ENCODE measurements around the gene MICALL2. TPM values are rescaled to one million over a fixed set of nuclear protein-coding genes. Genes with fewer than 3 reads are reported as not detected.

MICALL2 gene
- total RNA-seq, 4 donors from 2014 or later: 67.6 to 181 (median 97.0) TPM

- no peak for DNase-seq
- peaks cover 0 to 23% (median 6%) of the 10 kb centered on the region in 4 donors for H3K36me3 ChIP-seq
- peaks cover 17 to 26% (median 18%) of the 10 kb centered on the region in 4 donors for H3K4me1 ChIP-seq
- H3K27me3 ChIP-seq: no peaks in the 10 kb centered on the region
- 94% methylated on average over 19 of the region's 21 CpGs; no CpG with 5 or more reads in 1 of the 2 donors for WGBS, 2 donors (ENCODE audit: low coverage in 1 of 2)
- no peak for TF ChIP-seq CTCF (IDR thresholded peaks at IDR 0.05)
- TF ChIP-seq POLR2AphosphoS5 (IDR thresholded peaks at IDR 0.05): no peak
- TF ChIP-seq EP300 (IDR thresholded peaks at IDR 0.05; ENCODE audit: low read depth): no peak
- no peak for TF ChIP-seq POLR2A (IDR thresholded peaks at IDR 0.05)
- no peak overlapping the region for H3K4me3 ChIP-seq
- no peak overlapping the region for H3K27ac ChIP-seq
- intact Hi-C loops (cut with DNase I; ENCODE audit: low total_unique reads) (loop anchor here (5.0 kb wide), 1 partner anchor 39 kb away; no protein-coding TSS in a partner anchor), in situ Hi-C loops (cut with MboI; ENCODE audit: low pct_ligation_motif_present in 1 of 4, low pct_unique_long_range_greater_than_20kb in 1 of 4, low sequenced_read_pairs in 3 of 4) (no loop called here)
- H3K9me3 ChIP-seq: no peaks in the 10 kb centered on the region
These were observed 11.6 kb upstream of the MICALL2 start for GRCh38 chr7:1470901-1471300.

- H3K27me3 ChIP-seq: no peaks in the 10 kb centered on the region
- no peak overlapping the region for H3K4me3 ChIP-seq
- H3K9me3 ChIP-seq: no peaks in the 10 kb centered on the region
- no peak for DNase-seq
- 89% methylated on average over 18 of the region's 24 CpGs; no CpG with 5 or more reads in 1 of the 2 donors for WGBS, 2 donors (ENCODE audit: low coverage in 1 of 2)
- in situ Hi-C loops (cut with MboI; ENCODE audit: low pct_ligation_motif_present in 1 of 4, low pct_unique_long_range_greater_than_20kb in 1 of 4, low sequenced_read_pairs in 3 of 4) (no loop called here), intact Hi-C loops (cut with DNase I; ENCODE audit: low total_unique reads) (no loop called here)
- H3K27ac ChIP-seq: no peak overlapping the region
- peaks cover 19 to 27% (median 23%) of the 10 kb centered on the region in 4 donors for H3K4me1 ChIP-seq
- H3K36me3 ChIP-seq: peaks cover 0 to 23% (median 6%) of the 10 kb centered on the region in 4 donors
- TF ChIP-seq EP300 (IDR thresholded peaks at IDR 0.05; ENCODE audit: low read depth) (no peak), POLR2AphosphoS5 (IDR thresholded peaks at IDR 0.05) (no peak), POLR2A (IDR thresholded peaks at IDR 0.05) (no peak), CTCF (IDR thresholded peaks at IDR 0.05) (no peak)
These were observed 9.5 kb upstream of the MICALL2 start for GRCh38 chr7:1468643-1469298.

- in situ Hi-C loops (cut with MboI; ENCODE audit: low pct_ligation_motif_present in 1 of 4, low pct_unique_long_range_greater_than_20kb in 1 of 4, low sequenced_read_pairs in 3 of 4) (no loop called here), intact Hi-C loops (cut with DNase I; ENCODE audit: low total_unique reads) (no loop called here)
- WGBS, 2 donors (ENCODE audit: low coverage in 1 of 2): 92% methylated on average over 13 of the region's 13 CpGs; no CpG with 5 or more reads in 1 of the 2 donors
- Histone ChIP-seq H3K4me3 (no peak overlapping the region), H3K27ac (no peak overlapping the region), H3K36me3 (peaks cover 0 to 23% (median 6%) of the 10 kb centered on the region in 4 donors), H3K9me3 (no peaks in the 10 kb centered on the region), H3K4me1 (peaks cover 25 to 32% (median 28%) of the 10 kb centered on the region in 4 donors), H3K27me3 (no peaks in the 10 kb centered on the region)
- TF ChIP-seq POLR2A (IDR thresholded peaks at IDR 0.05): no peak
- no peak for TF ChIP-seq POLR2AphosphoS5 (IDR thresholded peaks at IDR 0.05)
- no peak for TF ChIP-seq EP300 (IDR thresholded peaks at IDR 0.05; ENCODE audit: low read depth)
- no peak for DNase-seq
These were observed 8.9 kb upstream of the MICALL2 start for GRCh38 chr7:1468203-1468602.

GRCh38 chr7:1466524-1467271, 7.4 kb upstream of the MICALL2 start:
- peak overlapping the region; percentile 61 to 88 (median 72) for H3K27ac ChIP-seq
- peaks cover 33 to 47% (median 42%) of the 10 kb centered on the region in 4 donors for H3K4me1 ChIP-seq
- H3K9me3 ChIP-seq: no peaks in the 10 kb centered on the region
- peaks cover 0 to 14% (median 6%) of the 10 kb centered on the region in 4 donors for H3K36me3 ChIP-seq
- no peak overlapping the region for H3K4me3 ChIP-seq
- WGBS, 2 donors (ENCODE audit: low coverage in 1 of 2): 31% methylated on average over 14 of the region's 17 CpGs; no CpG with 5 or more reads in 1 of the 2 donors
- in situ Hi-C loops (cut with MboI; ENCODE audit: low pct_ligation_motif_present in 1 of 4, low pct_unique_long_range_greater_than_20kb in 1 of 4, low sequenced_read_pairs in 3 of 4): no loop called here
- H3K27me3 ChIP-seq: no peaks in the 10 kb centered on the region
- DNase-seq: peak; percentile 90
- intact Hi-C loops (cut with DNase I; ENCODE audit: low total_unique reads): no loop called here
- TF ChIP-seq EP300 (IDR thresholded peaks at IDR 0.05; ENCODE audit: low read depth) (peak; percentile 24), CTCF (IDR thresholded peaks at IDR 0.05) (peak in 1 of 5 experiments; percentile 14), POLR2AphosphoS5 (IDR thresholded peaks at IDR 0.05) (peak; percentile 9 to 51 (median 46)), POLR2A (IDR thresholded peaks at IDR 0.05) (peak; percentile 36)
